GM19025 (cell line): Measurements from ENCODE around the gene PLK4.
"Not testable (repeated sequence)": the region's sequence is repeated elsewhere in the genome, so short reads cannot be mapped to it uniquely, and the experiment has no call there.

ENCODE experiments used
- ATAC-seq: cut with Tn5 transposase; IDR thresholded peaks from one replicate; pipeline ENCODE4 v1.9.1; 2021; ENCODE audit warnings: mild to moderate bottlenecking, low read depth, moderate library complexity; ENCODE audit not compliant: unreplicated experiment

The PLK4 gene

GRCh38 chr4:127899682-127900081 lies 19.0 kb downstream of the PLK4 start:
- ATAC-seq = not testable (repeated sequence)

- ATAC-seq = no peak
These were observed 24.3 kb downstream of the PLK4 start for GRCh38 chr4:127905029-127905428.

- no peak for ATAC-seq
These were observed 35.8 kb downstream of the PLK4 start for GRCh38 chr4:127916512-127916911.

- no peak for ATAC-seq
These were observed 36.5 kb downstream of the PLK4 start for GRCh38 chr4:127917151-127917550.

- no peak for ATAC-seq
These were observed 39.8 kb downstream of the PLK4 start for GRCh38 chr4:127920521-127920920.

GRCh38 chr4:127922226-127922625 lies 41.5 kb downstream of the PLK4 start:
- no peak for ATAC-seq

- not testable (repeated sequence) for ATAC-seq
These were observed 45.0 kb downstream of the PLK4 start for GRCh38 chr4:127925720-127926119.

GRCh38 chr4:127930175-127930574 lies 49.5 kb downstream of the PLK4 start:
- ATAC-seq = no peak

GRCh38 chr4:127931836-127932235 lies 51.1 kb downstream of the PLK4 start:
- not testable (repeated sequence) for ATAC-seq

- no peak for ATAC-seq
These were observed 56.3 kb downstream of the PLK4 start for GRCh38 chr4:127936974-127937373.
